HEK293 (cell line): ENCODE results near the gene CACNA1B.

ENCODE experiments used
- CTCF ChIA-PET: fragments of 350-600 bp; formaldehyde crosslinking; extraction: SDS; loops from one replicate; lab custom pipeline; 2021; ENCODE audit warnings: antibody characterized with exemption; lab: Yijun Ruan, JAX
- POLR2A ChIA-PET: fragments of 300-600 bp; formaldehyde crosslinking; extraction: SDS; loops from one replicate; lab custom pipeline; 2020; ENCODE audit warnings: antibody characterized with exemption, inconsistent platforms; lab: Yijun Ruan, JAX
- H3K27ac ChIP-seq: fragments of 200-500 bp; sonication (Bioruptor generic); 2 replicates; pipeline ENCODE4 v1.5.1; 2014; ENCODE audit warnings: low read depth, low read length, control low read depth, inconsistent platforms; ENCODE audit errors: extremely low read depth
- H3K36me3 ChIP-seq, 2 experiments: fragments of 200-500 bp in 1 of 2; sonication (Bioruptor generic) in 1 of 2; 1 replicate in 1 of 2; 2 replicates in 1 of 2; pipeline ENCODE4 v1.5.1; 2014 to 2017; ENCODE audit warnings: inconsistent platforms in 2 of 2, low read length in 2 of 2; ENCODE audit not compliant: control insufficient read depth in 2 of 2, insufficient read depth in 1 of 2
- H3K4me1 ChIP-seq: fragments of 200-500 bp; sonication (Bioruptor generic); 2 replicates; pipeline ENCODE4 v1.5.1; 2014; ENCODE audit warnings: mild to moderate bottlenecking, low read length, inconsistent platforms; ENCODE audit not compliant: control insufficient read depth, insufficient read depth
- H3K4me3 ChIP-seq: 2 replicates; pipeline ENCODE4 v1.5.1; 2011; ENCODE audit warnings: low read depth, mild to moderate bottlenecking, control low read depth, low read length, moderate library complexity
- H3K9me3 ChIP-seq: fragments of 200-500 bp; sonication (Bioruptor generic); 2 replicates; pipeline ENCODE4 v1.5.1; 2014; ENCODE audit warnings: low read depth, low read length, inconsistent platforms; ENCODE audit not compliant: control insufficient read depth, insufficient read depth
- FEZF1 ChIP-seq: fragments of 450-650 bp; formaldehyde crosslinking; IDR thresholded peaks from 2 replicates; pipeline ENCODE4 v1.5.1; 2016; ENCODE audit warnings: missing biosample characterization, missing genetic modification characterization
- GLI2 ChIP-seq: fragments of 450-650 bp; formaldehyde crosslinking; IDR thresholded peaks from 2 replicates; pipeline ENCODE4; 2017; ENCODE audit warnings: missing biosample characterization, missing genetic modification characterization, low read depth, borderline replicate concordance
- KLF8 ChIP-seq: fragments of 450-650 bp; formaldehyde crosslinking; IDR thresholded peaks from 2 replicates; pipeline ENCODE4 v1.5.1; 2016; ENCODE audit warnings: missing biosample characterization, missing genetic modification characterization
- ZFHX2 ChIP-seq: fragments of 450-650 bp; formaldehyde crosslinking; conservative IDR thresholded peaks from 2 replicates; pipeline ENCODE4 v1.5.1; 2016; ENCODE audit warnings: missing biosample characterization, missing genetic modification characterization
- ZIC2 ChIP-seq: fragments of 450-650 bp; formaldehyde crosslinking; IDR thresholded peaks from 2 replicates; pipeline ENCODE4 v1.5.1; 2016; ENCODE audit warnings: missing biosample characterization, missing genetic modification characterization
- ZNF18 ChIP-seq: fragments of 450-650 bp; formaldehyde crosslinking; IDR thresholded peaks from 2 replicates; pipeline ENCODE4 v1.5.1; 2016; ENCODE audit warnings: missing biosample characterization, missing genetic modification characterization
- ZNF266 ChIP-seq: fragments of 450-650 bp; formaldehyde crosslinking; IDR thresholded peaks from 2 replicates; pipeline ENCODE4 v1.5.1; 2016; ENCODE audit warnings: missing biosample characterization, missing genetic modification characterization, low read depth
- ZNF302 ChIP-seq: fragments of 450-650 bp; formaldehyde crosslinking; IDR thresholded peaks from 2 replicates; pipeline ENCODE4 v1.5.1; 2016; ENCODE audit warnings: missing biosample characterization, missing genetic modification characterization, low read depth
- ZNF404 ChIP-seq: fragments of 450-650 bp; formaldehyde crosslinking; IDR thresholded peaks from 2 replicates; pipeline ENCODE4 v1.5.1; 2017; ENCODE audit warnings: missing biosample characterization, missing genetic modification characterization
- ZNF510 ChIP-seq: fragments of 450-650 bp; formaldehyde crosslinking; IDR thresholded peaks from 2 replicates; pipeline ENCODE4 v1.5.1; 2018; ENCODE audit warnings: mild to moderate bottlenecking, missing genetic modification characterization, missing biosample characterization; ENCODE audit not compliant: insufficient replicate concordance
- ZNF571 ChIP-seq: fragments of 450-650 bp; formaldehyde crosslinking; IDR thresholded peaks from 2 replicates; pipeline ENCODE4 v1.5.0; 2017; ENCODE audit warnings: missing biosample characterization, missing genetic modification characterization
- ZNF776 ChIP-seq: fragments of 450-650 bp; formaldehyde crosslinking; IDR thresholded peaks from 2 replicates; pipeline ENCODE4 v1.5.0; 2017; ENCODE audit warnings: missing biosample characterization, missing genetic modification characterization, borderline replicate concordance
- ZNF843 ChIP-seq: fragments of 450-650 bp; formaldehyde crosslinking; IDR thresholded peaks from 2 replicates; pipeline ENCODE4 v1.5.1; 2016; ENCODE audit warnings: missing biosample characterization, missing genetic modification characterization
- ZSCAN30 ChIP-seq: fragments of 450-650 bp; IDR thresholded peaks from 2 replicates; pipeline ENCODE4 v1.5.1; 2018; ENCODE audit warnings: missing biosample characterization, mild to moderate bottlenecking, missing genetic modification characterization, moderate library complexity
- TF ChIP-seq, protein P1 (sequence below): fragments of 450-650 bp; formaldehyde crosslinking; IDR thresholded peaks from 2 replicates; pipeline ENCODE4 v1.5.1; 2016; ENCODE audit warnings: missing biosample characterization, missing genetic modification characterization
- TF ChIP-seq, protein P2 (sequence below): fragments of 450-650 bp; formaldehyde crosslinking; IDR thresholded peaks from 2 replicates; pipeline ENCODE4 v1.5.1; 2017; ENCODE audit warnings: missing biosample characterization, missing genetic modification characterization
- TF ChIP-seq, protein P3 (sequence below): fragments of 450-650 bp; formaldehyde crosslinking; IDR thresholded peaks from 2 replicates; pipeline ENCODE4 v1.5.1; 2016; ENCODE audit warnings: missing biosample characterization, missing genetic modification characterization, borderline replicate concordance
- TF ChIP-seq, protein P4 (sequence below): fragments of 450-650 bp; formaldehyde crosslinking; optimal IDR thresholded peaks from 2 replicates; pipeline ENCODE3; 2016; ENCODE audit warnings: missing biosample characterization, mild to moderate bottlenecking, missing genetic modification characterization

Gene CACNA1B

DNA sequence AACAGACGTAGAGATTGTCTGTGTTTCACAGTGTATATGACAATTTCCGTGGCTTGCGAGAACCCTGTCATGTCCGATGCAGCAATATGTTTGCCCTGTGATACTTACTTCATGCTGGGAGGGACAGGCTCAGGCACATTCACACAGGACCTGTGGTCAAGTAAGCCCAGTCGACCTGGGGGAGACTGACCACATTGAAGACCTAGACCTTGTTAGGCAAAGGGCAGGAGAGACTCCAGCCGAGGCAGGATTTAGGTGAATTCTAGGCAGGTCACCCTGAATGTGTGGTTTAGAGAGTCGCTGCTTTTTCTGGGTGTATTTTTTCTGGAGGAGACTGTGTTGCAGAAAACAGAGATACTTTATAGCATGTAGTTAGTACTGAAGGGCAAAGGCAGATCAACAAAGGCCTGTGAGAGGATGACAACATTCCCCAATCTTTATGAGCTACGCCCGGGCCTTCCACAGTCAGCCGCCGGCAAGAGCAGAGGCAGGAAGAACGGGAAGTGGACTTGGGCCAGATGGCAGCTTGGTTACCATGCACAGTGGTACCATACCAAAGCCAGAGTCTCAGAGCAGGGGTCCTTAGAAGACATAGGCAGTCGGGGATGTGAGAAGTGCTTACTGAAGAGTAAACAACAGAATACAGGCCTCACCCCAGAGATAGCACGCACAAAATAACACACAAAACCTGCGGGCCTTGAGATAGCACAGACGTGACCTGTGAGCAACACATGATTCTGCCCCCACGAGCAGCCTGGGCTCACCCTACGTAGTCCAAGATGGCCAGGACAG is 220.7 kb downstream of the CACNA1B start:
- ChIA-PET POLR2A (no interaction called here), CTCF (no interaction called here)
- Histone ChIP-seq H3K4me3 (no peak overlapping the region), H3K4me1 (no peaks in the 10 kb centered on the region), H3K27ac (no peak overlapping the region), H3K36me3 (no peaks in the 10 kb centered on the region), H3K9me3 (no peaks in the 10 kb centered on the region)
- TF ChIP-seq ZNF404 (no peak), ZIC2 (no peak), KLF8 (tag by site-specific recombination) (no peak), FEZF1 (tag by site-specific recombination) (no peak), ZNF571 (no peak), ZNF510 (no peak)
- TF ChIP-seq, protein P1, sequence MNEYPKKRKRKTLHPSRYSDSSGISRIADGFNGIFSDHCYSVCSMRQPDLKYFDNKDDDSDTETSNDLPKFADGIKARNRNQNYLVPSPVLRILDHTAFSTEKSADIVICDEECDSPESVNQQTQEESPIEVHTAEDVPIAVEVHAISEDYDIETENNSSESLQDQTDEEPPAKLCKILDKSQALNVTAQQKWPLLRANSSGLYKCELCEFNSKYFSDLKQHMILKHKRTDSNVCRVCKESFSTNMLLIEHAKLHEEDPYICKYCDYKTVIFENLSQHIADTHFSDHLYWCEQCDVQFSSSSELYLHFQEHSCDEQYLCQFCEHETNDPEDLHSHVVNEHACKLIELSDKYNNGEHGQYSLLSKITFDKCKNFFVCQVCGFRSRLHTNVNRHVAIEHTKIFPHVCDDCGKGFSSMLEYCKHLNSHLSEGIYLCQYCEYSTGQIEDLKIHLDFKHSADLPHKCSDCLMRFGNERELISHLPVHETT (tag by site-specific recombination), result no peak

DNA sequence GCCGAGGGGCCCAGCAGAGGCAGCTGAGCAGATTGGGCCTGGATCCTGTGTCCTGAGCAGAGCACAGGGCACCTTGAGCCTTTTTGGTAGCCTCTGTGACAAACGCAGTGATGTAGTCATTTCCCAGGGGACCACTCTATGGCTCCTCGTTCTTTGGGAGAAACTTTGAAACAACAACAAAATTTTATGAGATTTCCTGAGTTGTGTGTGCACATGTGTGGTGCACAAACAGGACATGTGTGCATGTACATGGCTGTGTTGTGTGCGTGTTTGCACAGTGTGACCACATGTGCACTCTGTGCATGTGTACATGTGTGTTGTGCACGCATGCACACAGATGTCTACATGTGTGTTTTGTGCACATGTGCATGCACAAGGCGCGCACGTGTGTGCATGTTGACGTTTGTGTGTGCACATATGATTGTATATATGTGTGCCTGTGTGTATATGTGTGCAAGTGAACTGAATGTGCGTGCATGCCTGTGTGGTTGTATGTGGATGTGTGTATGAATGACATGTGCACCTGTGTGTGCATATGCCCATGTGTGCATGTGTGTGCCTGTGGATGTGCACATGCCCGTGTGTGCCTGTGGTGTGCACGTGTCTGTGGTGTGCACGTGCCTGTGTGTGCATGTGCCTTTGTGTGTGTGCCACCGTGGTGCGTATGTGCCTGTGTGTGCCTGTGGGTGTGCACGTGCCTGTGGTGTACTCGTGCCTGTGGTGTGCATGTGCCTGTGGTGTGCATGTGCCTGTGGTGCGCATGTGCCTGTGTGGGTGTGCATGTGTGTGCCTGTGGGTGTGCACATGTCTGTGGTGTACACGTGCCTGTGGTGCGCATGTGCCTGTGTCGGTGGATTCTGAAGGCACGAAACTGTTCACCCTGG is 221.6 kb downstream of the CACNA1B start:
- ChIA-PET CTCF (no interaction called here), POLR2A (no interaction called here)
- Histone ChIP-seq H3K9me3 (no peaks in the 10 kb centered on the region), H3K4me3 (no peak overlapping the region), H3K36me3 (no peaks in the 10 kb centered on the region), H3K27ac (no peak overlapping the region), H3K4me1 (no peaks in the 10 kb centered on the region)
- no peak for TF ChIP-seq ZNF266 (tag by site-specific recombination)
- TF ChIP-seq ZFHX2, result peak; percentile 44; the same call in 1 of the 2 replicates
- TF ChIP-seq ZNF776 (tag by site-specific recombination), result no peak
- TF ChIP-seq ZNF18 (tag by site-specific recombination), result peak; percentile 51; the same call in 1 of the 2 replicates
- TF ChIP-seq, protein P2, sequence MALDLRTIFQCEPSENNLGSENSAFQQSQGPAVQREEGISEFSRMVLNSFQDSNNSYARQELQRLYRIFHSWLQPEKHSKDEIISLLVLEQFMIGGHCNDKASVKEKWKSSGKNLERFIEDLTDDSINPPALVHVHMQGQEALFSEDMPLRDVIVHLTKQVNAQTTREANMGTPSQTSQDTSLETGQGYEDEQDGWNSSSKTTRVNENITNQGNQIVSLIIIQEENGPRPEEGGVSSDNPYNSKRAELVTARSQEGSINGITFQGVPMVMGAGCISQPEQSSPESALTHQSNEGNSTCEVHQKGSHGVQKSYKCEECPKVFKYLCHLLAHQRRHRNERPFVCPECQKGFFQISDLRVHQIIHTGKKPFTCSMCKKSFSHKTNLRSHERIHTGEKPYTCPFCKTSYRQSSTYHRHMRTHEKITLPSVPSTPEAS, result peak; percentile 96
- no peak for TF ChIP-seq GLI2 (tag by site-specific recombination)
- TF ChIP-seq ZNF843 (tag by site-specific recombination), result no peak
- TF ChIP-seq, protein P3, sequence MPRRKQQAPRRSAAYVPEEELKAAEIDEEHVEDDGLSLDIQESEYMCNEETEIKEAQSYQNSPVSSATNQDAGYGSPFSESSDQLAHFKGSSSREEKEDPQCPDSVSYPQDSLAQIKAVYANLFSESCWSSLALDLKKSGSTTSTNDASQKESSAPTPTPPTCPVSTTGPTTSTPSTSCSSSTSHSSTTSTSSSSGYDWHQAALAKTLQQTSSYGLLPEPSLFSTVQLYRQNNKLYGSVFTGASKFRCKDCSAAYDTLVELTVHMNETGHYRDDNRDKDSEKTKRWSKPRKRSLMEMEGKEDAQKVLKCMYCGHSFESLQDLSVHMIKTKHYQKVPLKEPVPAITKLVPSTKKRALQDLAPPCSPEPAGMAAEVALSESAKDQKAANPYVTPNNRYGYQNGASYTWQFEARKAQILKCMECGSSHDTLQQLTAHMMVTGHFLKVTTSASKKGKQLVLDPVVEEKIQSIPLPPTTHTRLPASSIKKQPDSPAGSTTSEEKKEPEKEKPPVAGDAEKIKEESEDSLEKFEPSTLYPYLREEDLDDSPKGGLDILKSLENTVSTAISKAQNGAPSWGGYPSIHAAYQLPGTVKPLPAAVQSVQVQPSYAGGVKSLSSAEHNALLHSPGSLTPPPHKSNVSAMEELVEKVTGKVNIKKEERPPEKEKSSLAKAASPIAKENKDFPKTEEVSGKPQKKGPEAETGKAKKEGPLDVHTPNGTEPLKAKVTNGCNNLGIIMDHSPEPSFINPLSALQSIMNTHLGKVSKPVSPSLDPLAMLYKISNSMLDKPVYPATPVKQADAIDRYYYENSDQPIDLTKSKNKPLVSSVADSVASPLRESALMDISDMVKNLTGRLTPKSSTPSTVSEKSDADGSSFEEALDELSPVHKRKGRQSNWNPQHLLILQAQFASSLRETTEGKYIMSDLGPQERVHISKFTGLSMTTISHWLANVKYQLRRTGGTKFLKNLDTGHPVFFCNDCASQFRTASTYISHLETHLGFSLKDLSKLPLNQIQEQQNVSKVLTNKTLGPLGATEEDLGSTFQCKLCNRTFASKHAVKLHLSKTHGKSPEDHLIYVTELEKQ (tag by site-specific recombination), result no peak
- TF ChIP-seq, protein P4, sequence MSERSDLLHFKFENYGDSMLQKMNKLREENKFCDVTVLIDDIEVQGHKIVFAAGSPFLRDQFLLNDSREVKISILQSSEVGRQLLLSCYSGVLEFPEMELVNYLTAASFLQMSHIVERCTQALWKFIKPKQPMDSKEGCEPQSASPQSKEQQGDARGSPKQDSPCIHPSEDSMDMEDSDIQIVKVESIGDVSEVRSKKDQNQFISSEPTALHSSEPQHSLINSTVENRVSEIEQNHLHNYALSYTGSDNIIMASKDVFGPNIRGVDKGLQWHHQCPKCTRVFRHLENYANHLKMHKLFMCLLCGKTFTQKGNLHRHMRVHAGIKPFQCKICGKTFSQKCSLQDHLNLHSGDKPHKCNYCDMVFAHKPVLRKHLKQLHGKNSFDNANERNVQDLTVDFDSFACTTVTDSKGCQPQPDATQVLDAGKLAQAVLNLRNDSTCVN (tag by site-specific recombination), result peak; percentile 62
- TF ChIP-seq ZNF302 (tag by site-specific recombination), result no peak
- TF ChIP-seq ZSCAN30 (tag by site-specific recombination), result no peak
